Measurements from ENCODE around the gene INF2.

Gene INF2

DNA sequence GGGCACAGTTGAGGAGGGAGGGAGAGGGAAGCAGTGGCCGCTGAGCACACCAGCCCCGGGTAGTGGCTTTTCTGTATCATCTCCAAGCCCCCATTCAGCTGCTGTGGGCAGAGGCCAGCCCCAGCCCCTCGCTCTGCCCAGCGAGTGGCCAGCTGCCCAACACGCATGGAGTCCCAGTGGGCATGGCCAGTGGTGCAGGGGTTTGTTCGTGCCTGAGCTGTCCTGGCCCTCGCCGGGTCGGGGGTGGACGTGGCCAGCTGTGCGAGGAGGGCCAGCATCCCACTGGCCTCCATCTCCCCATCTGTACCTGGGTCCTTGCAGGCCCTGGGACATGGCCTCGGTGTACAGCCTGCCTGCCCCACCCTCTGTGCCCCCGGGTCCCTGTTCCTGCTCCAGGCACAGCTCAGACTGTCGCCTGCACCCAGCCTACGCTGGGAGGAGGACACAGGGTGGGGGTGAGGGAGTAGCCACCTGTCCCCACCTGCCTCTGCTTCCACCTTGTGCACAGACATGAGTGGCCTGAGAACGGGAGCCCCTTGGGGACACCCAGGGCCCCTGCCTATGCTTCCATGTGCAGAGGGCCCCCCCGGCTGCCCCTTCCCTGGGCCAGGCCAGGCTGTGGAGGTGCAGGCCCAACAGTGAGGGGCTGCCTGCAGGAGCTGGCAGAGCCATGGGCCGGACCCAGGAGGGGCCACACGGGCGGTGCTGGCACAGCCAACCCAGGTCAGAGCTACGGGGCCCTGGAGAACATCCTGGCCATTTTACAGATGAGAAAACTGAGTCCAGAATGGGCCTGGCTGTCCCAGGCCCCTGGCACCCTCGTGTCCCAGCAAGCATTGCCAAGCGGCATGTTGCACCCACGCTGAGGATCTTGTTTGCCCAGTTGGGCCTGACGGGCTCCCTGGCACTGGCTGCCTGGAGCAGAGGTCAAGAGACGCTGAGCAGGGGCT is 4.3 kb downstream of the INF2 start:
- no peak overlapping the region for H2AFZ ChIP-seq (ENCODE audit: insufficient read depth, low read length, poor library complexity)
- no peaks in the 10 kb centered on the region for H3K27me3 ChIP-seq (ENCODE audit: insufficient read depth, low read length)
- WGBS (ENCODE audit: extremely low coverage, insufficient coverage, insufficient read length), result no CpG with 5 or more reads among the region's 26 CpGs
- peaks cover 53 to 70% of the 10 kb centered on the region in 2 experiments for H3K36me3 ChIP-seq (ENCODE audit: control insufficient read depth in 1 of 2, insufficient read depth in 2 of 2, low read length in 2 of 2)
- H4K12ac ChIP-seq (ENCODE audit: low read depth, low read length), result no peak overlapping the region
- no peak overlapping the region for H4K91ac ChIP-seq (ENCODE audit: low read depth, low read length)
- H3K4me2 ChIP-seq (ENCODE audit: low read length), result no peak overlapping the region
- no peak for DNase-seq
- no peak overlapping the region for H3K9ac ChIP-seq (ENCODE audit: low read length)
- H3K79me2 ChIP-seq (ENCODE audit: control insufficient read depth, insufficient read depth, low read length, poor library complexity), result peaks cover 53% of the 10 kb centered on the region
- H2BK12ac ChIP-seq (ENCODE audit: low read length), result no peak overlapping the region
- no peak overlapping the region for H3K14ac ChIP-seq (ENCODE audit: low read length)
- H3K27ac ChIP-seq (ENCODE audit: low read depth, low read length), result no peak overlapping the region
- H3K4me1 ChIP-seq (ENCODE audit: control insufficient read depth in 1 of 2, insufficient read depth in 2 of 2, low read length in 2 of 2), result peaks cover 31 to 50% of the 10 kb centered on the region in 2 experiments
- H2BK5ac ChIP-seq (ENCODE audit: low read depth, low read length, poor library complexity), result no peak overlapping the region
- H2BK120ac ChIP-seq (ENCODE audit: insufficient read depth, low read length, poor library complexity), result no peak overlapping the region
- no peaks in the 10 kb centered on the region for H3K9me3 ChIP-seq (ENCODE audit: insufficient read depth, low read depth, low read length)
- H3K18ac ChIP-seq (ENCODE audit: low read length), result peak overlapping the region; percentile 35
- H3K79me1 ChIP-seq (ENCODE audit: low read length), result peaks cover 17% of the 10 kb centered on the region
- H4K8ac ChIP-seq (ENCODE audit: low read depth, low read length), result no peak overlapping the region
- H3K23ac ChIP-seq (ENCODE audit: low read length), result no peak overlapping the region
- no peak overlapping the region for H3K4me3 ChIP-seq (ENCODE audit: low read depth, low read length)
- peak overlapping the region; percentile 68 for H3K4ac ChIP-seq (ENCODE audit: low read depth, low read length)
- no peak overlapping the region for H2AK5ac ChIP-seq (ENCODE audit: low read length)

DNA sequence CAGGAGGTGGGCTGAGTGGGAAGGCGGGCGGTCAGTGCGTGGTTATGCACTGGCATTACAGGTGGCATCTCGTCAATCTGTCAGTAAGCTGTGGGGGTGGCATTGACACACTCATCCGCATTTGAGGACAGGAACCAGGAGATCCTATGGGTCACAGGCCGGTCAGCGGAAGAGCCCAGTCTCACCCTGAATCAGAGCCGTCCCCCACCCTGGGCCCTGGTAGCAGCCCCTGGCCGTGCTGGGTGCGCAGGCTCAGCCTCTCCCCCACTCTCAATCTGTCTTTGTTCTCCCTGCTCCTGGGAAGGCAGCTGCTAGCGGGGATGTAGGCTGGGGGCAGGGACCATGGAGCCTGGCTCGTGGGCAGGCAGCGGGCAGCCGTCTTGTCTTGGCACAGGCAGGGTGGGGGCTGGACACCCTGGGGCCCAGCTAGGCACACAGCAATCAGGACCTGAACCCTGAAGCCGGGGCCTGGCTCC is 5.1 kb downstream of the INF2 start:
- Histone ChIP-seq H2AK5ac (ENCODE audit: low read length) (no peak overlapping the region), H4K12ac (ENCODE audit: low read depth, low read length) (peak overlapping the region; percentile 9), H2BK12ac (ENCODE audit: low read length) (no peak overlapping the region), H3K4me2 (ENCODE audit: low read length) (no peak overlapping the region), H3K4me1 (ENCODE audit: control insufficient read depth in 1 of 2, insufficient read depth in 2 of 2, low read length in 2 of 2) (peaks cover 28 to 46% of the 10 kb centered on the region in 2 experiments), H4K8ac (ENCODE audit: low read depth, low read length) (no peak overlapping the region), H3K9ac (ENCODE audit: low read length) (no peak overlapping the region), H2AFZ (ENCODE audit: insufficient read depth, low read length, poor library complexity) (no peak overlapping the region), H2BK120ac (ENCODE audit: insufficient read depth, low read length, poor library complexity) (no peak overlapping the region), H3K79me2 (ENCODE audit: control insufficient read depth, insufficient read depth, low read length, poor library complexity) (peaks cover 51% of the 10 kb centered on the region), H3K4me3 (ENCODE audit: low read depth, low read length) (no peak overlapping the region), H3K9me3 (ENCODE audit: insufficient read depth, low read depth, low read length) (no peaks in the 10 kb centered on the region), H3K23ac (ENCODE audit: low read length) (no peak overlapping the region), H3K14ac (ENCODE audit: low read length) (no peak overlapping the region), H3K36me3 (ENCODE audit: control insufficient read depth in 1 of 2, insufficient read depth in 2 of 2, low read length in 2 of 2) (peaks cover 57 to 73% of the 10 kb centered on the region in 2 experiments), H2BK5ac (ENCODE audit: low read depth, low read length, poor library complexity) (no peak overlapping the region), H3K79me1 (ENCODE audit: low read length) (peaks cover 12% of the 10 kb centered on the region), H3K4ac (ENCODE audit: low read depth, low read length) (peak overlapping the region; percentile 38), H3K27ac (ENCODE audit: low read depth, low read length) (no peak overlapping the region), H4K91ac (ENCODE audit: low read depth, low read length) (no peak overlapping the region), H3K18ac (ENCODE audit: low read length) (peak overlapping the region; percentile 35), H3K27me3 (ENCODE audit: insufficient read depth, low read length) (no peaks in the 10 kb centered on the region)
- no peak for DNase-seq
- WGBS (ENCODE audit: extremely low coverage, insufficient coverage, insufficient read length), result no CpG with 5 or more reads among the region's 15 CpGs

DNA sequence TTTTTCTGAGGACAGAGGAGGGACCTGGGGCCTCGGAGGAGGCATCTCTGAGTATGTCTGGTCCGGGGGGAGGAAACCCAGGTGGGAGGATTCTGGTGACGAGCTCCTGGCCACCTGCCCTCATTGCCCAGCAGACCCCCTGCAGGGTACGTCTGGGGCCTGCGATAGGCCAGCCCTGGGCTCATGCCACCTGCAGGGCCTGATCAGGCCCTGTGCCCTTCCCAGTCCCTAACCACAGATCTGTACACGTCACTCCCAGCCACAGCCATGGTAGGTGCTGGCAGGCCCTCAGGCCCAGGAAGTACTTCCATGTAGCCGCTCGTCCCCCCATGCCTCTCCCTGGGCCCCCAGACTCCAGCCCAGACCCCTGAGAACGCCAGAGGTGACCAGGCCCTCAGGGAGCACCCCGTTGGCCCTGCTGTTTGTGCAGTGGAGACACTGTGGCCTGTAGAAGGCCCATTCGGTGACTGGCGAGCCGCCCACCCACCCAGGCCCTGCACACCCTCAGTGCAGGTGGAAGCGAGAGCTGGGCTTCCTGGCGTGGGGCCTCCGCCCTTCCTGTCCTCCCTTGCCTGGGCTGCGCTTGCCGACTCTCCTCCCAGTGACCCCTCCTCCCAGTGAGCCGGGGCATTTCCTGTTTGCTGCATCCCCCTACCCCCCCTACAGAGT is 5.7 kb downstream of the INF2 start:
- H3K27ac ChIP-seq (ENCODE audit: low read depth, low read length), result no peak overlapping the region
- no peak overlapping the region for H2AFZ ChIP-seq (ENCODE audit: insufficient read depth, low read length, poor library complexity)
- no peak overlapping the region for H2BK5ac ChIP-seq (ENCODE audit: low read depth, low read length, poor library complexity)
- H3K9ac ChIP-seq (ENCODE audit: low read length), result no peak overlapping the region
- no peak overlapping the region for H3K4me3 ChIP-seq (ENCODE audit: low read depth, low read length)
- no CpG with 5 or more reads among the region's 19 CpGs for WGBS (ENCODE audit: extremely low coverage, insufficient coverage, insufficient read length)
- no peak overlapping the region for H4K91ac ChIP-seq (ENCODE audit: low read depth, low read length)
- H2AK5ac ChIP-seq (ENCODE audit: low read length), result no peak overlapping the region
- peaks cover 45% of the 10 kb centered on the region for H3K79me2 ChIP-seq (ENCODE audit: control insufficient read depth, insufficient read depth, low read length, poor library complexity)
- no peak for DNase-seq
- no peaks in the 10 kb centered on the region for H3K27me3 ChIP-seq (ENCODE audit: insufficient read depth, low read length)
- H3K36me3 ChIP-seq (ENCODE audit: control insufficient read depth in 1 of 2, insufficient read depth in 2 of 2, low read length in 2 of 2), result peaks cover 57 to 73% of the 10 kb centered on the region in 2 experiments
- H3K79me1 ChIP-seq (ENCODE audit: low read length), result peaks cover 5% of the 10 kb centered on the region
- H3K4ac ChIP-seq (ENCODE audit: low read depth, low read length), result peak overlapping the region; percentile 38
- H3K4me2 ChIP-seq (ENCODE audit: low read length), result no peak overlapping the region
- no peak overlapping the region for H4K8ac ChIP-seq (ENCODE audit: low read depth, low read length)
- no peak overlapping the region for H2BK120ac ChIP-seq (ENCODE audit: insufficient read depth, low read length, poor library complexity)
- no peak overlapping the region for H3K23ac ChIP-seq (ENCODE audit: low read length)
- peaks cover 28 to 44% of the 10 kb centered on the region in 2 experiments for H3K4me1 ChIP-seq (ENCODE audit: control insufficient read depth in 1 of 2, insufficient read depth in 2 of 2, low read length in 2 of 2)
- H4K12ac ChIP-seq (ENCODE audit: low read depth, low read length), result no peak overlapping the region
- H3K14ac ChIP-seq (ENCODE audit: low read length), result no peak overlapping the region
- H3K18ac ChIP-seq (ENCODE audit: low read length), result peak overlapping the region; percentile 22
- H2BK12ac ChIP-seq (ENCODE audit: low read length), result no peak overlapping the region
- H3K9me3 ChIP-seq (ENCODE audit: insufficient read depth, low read depth, low read length), result no peaks in the 10 kb centered on the region

DNA sequence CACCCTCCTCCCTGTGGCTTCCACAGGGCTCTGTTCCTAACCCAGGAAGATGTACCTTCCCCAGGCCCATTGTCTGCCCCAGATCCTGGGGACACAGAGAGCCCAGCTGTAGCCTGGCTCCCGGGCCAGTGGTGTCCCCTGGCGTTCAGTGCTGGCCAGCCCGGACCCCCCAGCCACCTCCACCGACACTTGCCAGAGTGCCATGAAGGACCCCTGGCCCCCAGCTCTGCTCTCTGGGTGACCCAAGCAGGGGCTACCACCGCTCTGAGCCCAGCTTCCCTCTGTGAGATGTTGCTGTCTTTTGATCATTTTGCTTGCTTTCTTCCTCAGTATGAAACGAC is 6.2 kb downstream of the INF2 start:
- H3K36me3 ChIP-seq (ENCODE audit: control insufficient read depth in 1 of 2, insufficient read depth in 2 of 2, low read length in 2 of 2), result peaks cover 60 to 77% of the 10 kb centered on the region in 2 experiments
- no peak overlapping the region for H3K27ac ChIP-seq (ENCODE audit: low read depth, low read length)
- H2BK12ac ChIP-seq (ENCODE audit: low read length), result no peak overlapping the region
- H4K12ac ChIP-seq (ENCODE audit: low read depth, low read length), result no peak overlapping the region
- WGBS (ENCODE audit: extremely low coverage, insufficient coverage, insufficient read length), result no CpG with 5 or more reads among the region's 6 CpGs
- H2BK120ac ChIP-seq (ENCODE audit: insufficient read depth, low read length, poor library complexity), result no peak overlapping the region
- H4K91ac ChIP-seq (ENCODE audit: low read depth, low read length), result no peak overlapping the region
- no peak overlapping the region for H3K18ac ChIP-seq (ENCODE audit: low read length)
- no peak overlapping the region for H3K9ac ChIP-seq (ENCODE audit: low read length)
- peaks cover 2% of the 10 kb centered on the region for H3K79me1 ChIP-seq (ENCODE audit: low read length)
- peaks cover 40% of the 10 kb centered on the region for H3K79me2 ChIP-seq (ENCODE audit: control insufficient read depth, insufficient read depth, low read length, poor library complexity)
- no peak overlapping the region for H3K4me2 ChIP-seq (ENCODE audit: low read length)
- H2BK5ac ChIP-seq (ENCODE audit: low read depth, low read length, poor library complexity), result no peak overlapping the region
- no peak overlapping the region for H3K23ac ChIP-seq (ENCODE audit: low read length)
- no peaks in the 10 kb centered on the region for H3K9me3 ChIP-seq (ENCODE audit: insufficient read depth, low read depth, low read length)
- peak overlapping the region; percentile 19 for H3K4ac ChIP-seq (ENCODE audit: low read depth, low read length)
- no peak overlapping the region for H4K8ac ChIP-seq (ENCODE audit: low read depth, low read length)
- H3K4me1 ChIP-seq (ENCODE audit: control insufficient read depth in 1 of 2, insufficient read depth in 2 of 2, low read length in 2 of 2), result peaks cover 25 to 39% of the 10 kb centered on the region in 2 experiments
- H2AK5ac ChIP-seq (ENCODE audit: low read length), result no peak overlapping the region
- no peak for DNase-seq
- no peaks in the 10 kb centered on the region for H3K27me3 ChIP-seq (ENCODE audit: insufficient read depth, low read length)
- no peak overlapping the region for H3K4me3 ChIP-seq (ENCODE audit: low read depth, low read length)
- H3K14ac ChIP-seq (ENCODE audit: low read length), result no peak overlapping the region
- H2AFZ ChIP-seq (ENCODE audit: insufficient read depth, low read length, poor library complexity), result no peak overlapping the region
